ENCODE measurements around the gene MTPN. TPM values are rescaled to one million over a fixed set of nuclear protein-coding genes. Genes with fewer than 3 reads are reported as not detected.
A peak's percentile ranks its signal among the peaks of the same experiment; 100 is the strongest.

The MTPN gene
- total RNA-seq, 2 experiments from 2014 or later = 108 to 115 TPM

DNA sequence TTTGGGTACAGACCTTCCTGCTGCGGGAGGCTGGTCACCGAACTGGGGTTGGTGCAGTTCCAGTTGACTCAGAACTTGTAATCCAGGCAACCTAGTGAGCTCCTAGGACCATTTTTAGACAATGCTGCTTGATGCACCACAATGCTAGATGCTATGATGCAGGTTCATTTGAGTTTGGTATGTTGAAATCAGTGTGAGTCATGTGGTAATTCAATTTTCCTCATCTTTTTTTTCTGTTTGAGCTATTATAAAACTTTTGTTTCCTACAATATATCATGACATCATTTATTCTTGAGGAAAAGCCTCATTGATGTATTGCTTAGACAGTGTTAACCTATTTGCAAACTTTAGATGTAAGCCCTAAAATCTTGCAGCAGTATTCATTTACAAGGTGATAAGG is 40.9 kb upstream of the MTPN start:
- Mint-ChIP-seq H3K9me3 (no peaks in the 10 kb centered on the region), H3K36me3 (ENCODE audit: low read depth) (no peaks in the 10 kb centered on the region), H3K27me3 (peaks cover 6% of the 10 kb centered on the region), H3K4me3 (no peak overlapping the region), H3K4me1 (ENCODE audit: low read depth) (peaks cover 12% of the 10 kb centered on the region), H3K27ac (no peak overlapping the region)
- TF ChIP-seq, protein P1, sequence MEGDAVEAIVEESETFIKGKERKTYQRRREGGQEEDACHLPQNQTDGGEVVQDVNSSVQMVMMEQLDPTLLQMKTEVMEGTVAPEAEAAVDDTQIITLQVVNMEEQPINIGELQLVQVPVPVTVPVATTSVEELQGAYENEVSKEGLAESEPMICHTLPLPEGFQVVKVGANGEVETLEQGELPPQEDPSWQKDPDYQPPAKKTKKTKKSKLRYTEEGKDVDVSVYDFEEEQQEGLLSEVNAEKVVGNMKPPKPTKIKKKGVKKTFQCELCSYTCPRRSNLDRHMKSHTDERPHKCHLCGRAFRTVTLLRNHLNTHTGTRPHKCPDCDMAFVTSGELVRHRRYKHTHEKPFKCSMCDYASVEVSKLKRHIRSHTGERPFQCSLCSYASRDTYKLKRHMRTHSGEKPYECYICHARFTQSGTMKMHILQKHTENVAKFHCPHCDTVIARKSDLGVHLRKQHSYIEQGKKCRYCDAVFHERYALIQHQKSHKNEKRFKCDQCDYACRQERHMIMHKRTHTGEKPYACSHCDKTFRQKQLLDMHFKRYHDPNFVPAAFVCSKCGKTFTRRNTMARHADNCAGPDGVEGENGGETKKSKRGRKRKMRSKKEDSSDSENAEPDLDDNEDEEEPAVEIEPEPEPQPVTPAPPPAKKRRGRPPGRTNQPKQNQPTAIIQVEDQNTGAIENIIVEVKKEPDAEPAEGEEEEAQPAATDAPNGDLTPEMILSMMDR (IDR thresholded peaks at IDR 0.05) = no peak
- POLR2A ChIA-PET = no interaction called here
- no peak for ATAC-seq
- CTCF ChIA-PET = interaction anchor here (2.0 to 2.9 kb wide), 2 partner anchors 8 to 217 kb away, joined by 6 to 13 read pairs; no protein-coding TSS in a partner anchor
- intact Hi-C loops (cut with micrococcal nuclease) = no loop called here
- no peak for DNase-seq

GRCh38 chr7:136016649-136017395 is 39.7 kb upstream of the MTPN start:
- TF ChIP-seq, protein P1 (IDR thresholded peaks at IDR 0.05) = no peak
- DNase-seq (no peak), ATAC-seq (peak; percentile 82)

GRCh38 chr7:136015638-136016037 is 38.5 kb upstream of the MTPN start:
- CTCF ChIA-PET = interaction anchor here (0.6 to 1.2 kb wide), 2 partner anchors 52 to 215 kb away, joined by 3 to 4 read pairs; no protein-coding TSS in a partner anchor

More at GRCh38 chr7:136016649-136017395, 39.7 kb upstream of the MTPN start:
- POLR2A ChIA-PET = no interaction called here
- Mint-ChIP-seq H3K36me3 (ENCODE audit: low read depth) (no peaks in the 10 kb centered on the region), H3K4me3 (no peak overlapping the region), H3K27ac (no peak overlapping the region), H3K27me3 (peaks cover 10% of the 10 kb centered on the region), H3K9me3 (no peaks in the 10 kb centered on the region), H3K4me1 (ENCODE audit: low read depth) (peaks cover 14% of the 10 kb centered on the region)
- intact Hi-C loops (cut with micrococcal nuclease) = no loop called here
- CTCF ChIA-PET = interaction anchor here (2.9 kb wide), 1 partner anchor 7 kb away, joined by 13 read pairs; no protein-coding TSS in a partner anchor

GRCh38 chr7:136014659-136015058 is 37.5 kb upstream of the MTPN start:
- intact Hi-C loops (cut with micrococcal nuclease) = no loop called here
- peaks cover 8% of the 10 kb centered on the region for H3K27me3 Mint-ChIP-seq
- no peak overlapping the region for H3K4me3 Mint-ChIP-seq
- H3K9me3 Mint-ChIP-seq = no peaks in the 10 kb centered on the region
- TF ChIP-seq, protein P1 (IDR thresholded peaks at IDR 0.05) = no peak
- no peak for DNase-seq
- ChIA-PET POLR2A (interaction anchor here (0.6 kb wide), 1 partner anchor 38 kb away, joined by 3 read pairs; no protein-coding TSS in a partner anchor), CTCF (interaction anchor here (2.1 kb wide), 1 partner anchor 214 kb away, joined by 9 read pairs; no protein-coding TSS in a partner anchor)
- ATAC-seq = no peak
- no peaks in the 10 kb centered on the region for H3K36me3 Mint-ChIP-seq (ENCODE audit: low read depth)
- no peak overlapping the region for H3K27ac Mint-ChIP-seq
- peaks cover 14% of the 10 kb centered on the region for H3K4me1 Mint-ChIP-seq (ENCODE audit: low read depth)

More at GRCh38 chr7:136015638-136016037, 38.5 kb upstream of the MTPN start:
- intact Hi-C loops (cut with micrococcal nuclease) = no loop called here
- ATAC-seq = no peak
- no peak overlapping the region for H3K4me3 Mint-ChIP-seq
- H3K9me3 Mint-ChIP-seq = no peaks in the 10 kb centered on the region
- H3K27me3 Mint-ChIP-seq = peaks cover 10% of the 10 kb centered on the region
- no peak for DNase-seq
- no peaks in the 10 kb centered on the region for H3K36me3 Mint-ChIP-seq (ENCODE audit: low read depth)
- TF ChIP-seq, protein P1 (IDR thresholded peaks at IDR 0.05) = no peak
- H3K4me1 Mint-ChIP-seq (ENCODE audit: low read depth) = peaks cover 14% of the 10 kb centered on the region
- no peak overlapping the region for H3K27ac Mint-ChIP-seq
- POLR2A ChIA-PET = no interaction called here

- intact Hi-C loops (cut with micrococcal nuclease) = no loop called here
- ChIA-PET CTCF (no interaction called here), POLR2A (no interaction called here)
- DNase-seq = no peak
- no peak overlapping the region for H3K27ac Mint-ChIP-seq
- no peak overlapping the region for H3K4me3 Mint-ChIP-seq
- TF ChIP-seq, protein P1 (IDR thresholded peaks at IDR 0.05) = no peak
- ATAC-seq = no peak
- H3K4me1 Mint-ChIP-seq (ENCODE audit: low read depth) = peaks cover 14% of the 10 kb centered on the region
- H3K27me3 Mint-ChIP-seq = peaks cover 8% of the 10 kb centered on the region
- H3K9me3 Mint-ChIP-seq = no peaks in the 10 kb centered on the region
- no peaks in the 10 kb centered on the region for H3K36me3 Mint-ChIP-seq (ENCODE audit: low read depth)
These were observed 35.1 kb upstream of the MTPN start for GRCh38 chr7:136012238-136012637.

Data from activated CD8-positive, alpha-beta T cell treated with anti-CD3 and anti-CD28 coated beads for 36 hours (primary cell).